ENCODE results near the gene TC2N.
"Not testable (repeated sequence)": the region's sequence is repeated elsewhere in the genome, so short reads cannot be mapped to it uniquely, and the experiment has no call there.

TC2N gene

GRCh38 chr14:91751719-91752118, 115.6 kb downstream of the TC2N start:
- DNase-seq: no peak

DNA sequence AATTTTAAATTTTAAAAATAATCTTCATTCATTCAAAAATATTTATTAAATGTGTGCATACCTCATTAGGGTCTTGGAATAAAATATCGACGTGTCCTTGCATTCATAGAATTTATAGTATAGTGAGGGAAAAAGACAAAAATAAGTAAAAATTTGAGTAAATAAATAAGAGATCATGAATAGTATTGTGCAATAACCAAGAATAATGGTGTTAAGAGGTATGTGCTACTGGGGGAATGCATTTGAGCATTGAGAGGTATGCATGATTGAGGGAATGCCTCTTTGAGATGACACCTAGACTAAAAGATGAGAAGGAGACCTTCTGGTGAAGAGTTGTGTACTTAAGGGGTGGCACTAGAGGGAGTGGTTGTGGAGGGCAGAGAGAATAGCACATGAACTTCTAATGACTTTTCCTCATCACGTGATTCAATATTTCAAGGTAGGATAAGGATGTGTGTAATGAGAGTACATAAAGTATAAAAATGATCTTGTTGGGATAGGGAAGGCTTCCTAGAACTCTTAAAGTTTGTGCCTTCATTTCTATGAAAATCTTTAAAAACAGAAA, 116.6 kb downstream of the TC2N start:
- no peak for DNase-seq

- no peak for DNase-seq
Observed at GRCh38 chr14:91749868-91750267, 117.5 kb downstream of the TC2N start.

DNA sequence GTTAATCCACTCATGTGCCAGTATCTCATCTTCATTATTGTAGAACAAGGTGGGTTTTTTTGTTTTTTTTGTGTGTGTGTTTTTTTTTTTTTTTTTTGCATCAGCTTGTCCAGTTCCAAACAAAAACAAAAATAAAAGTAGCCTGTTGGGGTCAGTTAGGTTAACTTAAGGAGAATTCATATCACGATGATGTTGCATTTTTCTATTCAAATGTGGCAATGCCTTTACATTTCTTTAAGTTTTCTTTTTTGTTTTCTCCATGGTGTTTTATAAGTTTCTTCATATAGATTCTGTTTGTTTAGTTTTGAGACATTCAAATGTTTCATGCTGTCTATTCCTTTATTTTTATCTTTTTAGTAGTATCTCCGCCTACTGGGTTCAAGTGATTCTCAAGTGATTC, 119.3 kb downstream of the TC2N start:
- no peak for DNase-seq

DNA sequence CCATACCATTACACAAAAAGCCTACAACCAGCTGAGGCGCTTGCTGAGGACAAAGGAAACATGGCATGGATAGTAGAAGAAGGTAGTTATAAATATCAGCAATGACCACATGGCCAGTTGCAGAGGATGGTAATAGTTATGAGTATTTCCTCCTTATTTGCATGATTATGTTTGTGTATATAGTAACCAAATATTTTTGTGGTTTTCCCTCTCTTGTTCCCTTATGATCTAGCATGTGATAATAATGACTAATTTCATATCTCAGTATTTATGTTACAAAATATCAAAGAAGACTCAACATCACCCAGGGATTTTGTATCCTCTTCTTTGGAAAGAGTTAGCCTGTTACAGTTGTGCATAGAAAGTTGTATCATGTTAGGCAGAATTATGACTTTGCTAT, 122.0 kb downstream of the TC2N start:
- DNase-seq: no peak

- no peak for DNase-seq
Observed at GRCh38 chr14:91744068-91744480, 123.3 kb downstream of the TC2N start.

DNA sequence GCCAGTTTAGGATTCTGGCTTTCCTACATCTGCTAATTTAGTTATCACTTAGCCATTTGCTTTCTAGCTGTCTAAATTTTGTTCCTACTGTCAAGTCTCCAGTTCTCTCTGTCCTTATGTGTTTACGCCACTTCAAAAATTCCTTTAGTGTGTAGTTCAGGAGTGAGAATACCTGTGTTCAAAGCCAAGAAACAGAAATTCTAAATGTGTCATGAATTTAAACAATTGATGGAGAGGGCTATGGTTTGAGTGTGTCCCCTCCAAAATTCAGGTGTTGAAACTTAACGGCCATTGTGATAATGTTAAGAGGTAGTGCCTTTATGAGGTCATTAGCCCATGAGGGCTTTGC, 124.1 kb downstream of the TC2N start:
- no peak for DNase-seq

DNA sequence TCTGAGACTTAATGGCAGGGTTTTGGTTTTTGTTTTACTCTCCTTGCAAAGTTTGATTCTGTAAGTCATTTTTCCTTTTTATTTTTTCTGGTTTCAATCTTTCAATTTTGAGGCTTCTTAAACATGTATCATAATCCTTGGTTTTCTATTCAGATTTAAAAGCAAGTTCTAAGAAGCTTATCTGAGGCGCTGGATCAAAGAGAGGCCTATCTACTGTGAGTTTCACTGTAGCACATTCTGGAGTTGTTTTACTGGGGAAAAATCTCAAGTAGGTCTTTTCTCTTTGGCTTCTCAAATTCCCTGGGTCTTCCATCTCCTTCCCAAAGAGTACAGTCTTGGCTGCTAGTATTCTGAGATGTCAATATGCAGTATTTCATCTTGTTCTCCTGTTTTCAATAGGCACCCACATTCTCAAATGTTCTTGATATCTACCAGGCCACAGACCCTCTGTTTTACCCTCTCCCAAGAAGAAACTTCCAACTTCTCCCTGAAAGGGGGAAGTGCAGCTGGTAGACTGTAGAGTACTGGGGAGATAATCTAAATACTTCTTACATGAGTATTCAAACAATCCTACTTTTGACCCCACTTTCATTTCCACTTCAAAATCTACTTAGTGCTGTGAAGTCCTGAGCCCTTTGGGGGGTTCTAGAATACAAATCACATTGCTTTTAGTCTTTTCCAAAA, 124.6 kb downstream of the TC2N start:
- DNase-seq: no peak

- DNase-seq: not testable (repeated sequence)
Observed at GRCh38 chr14:91739867-91740266, 127.5 kb downstream of the TC2N start.

- no peak for DNase-seq
Observed at GRCh38 chr14:91737619-91738018, 129.7 kb downstream of the TC2N start.

GRCh38 chr14:91732859-91733477, 134.4 kb downstream of the TC2N start:
- DNase-seq: no peak

DNA sequence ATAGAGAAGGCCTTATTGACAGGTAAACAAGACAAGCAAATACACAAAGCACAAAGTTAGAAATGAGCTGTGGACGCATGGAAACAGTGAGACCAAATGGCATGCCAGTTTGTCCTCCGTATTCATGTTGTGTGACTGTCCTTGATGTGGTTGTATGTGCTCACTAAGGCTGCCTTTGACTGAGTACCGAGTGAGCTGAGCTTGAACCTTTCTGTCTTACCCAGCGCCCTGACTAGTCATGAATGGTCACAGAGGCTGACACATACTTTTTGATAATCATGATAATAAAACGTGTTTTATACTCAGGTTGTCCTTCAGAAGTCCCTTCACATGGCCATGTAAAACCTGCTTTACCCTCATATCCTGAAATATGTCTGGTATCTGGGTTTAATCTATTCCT, 134.9 kb downstream of the TC2N start:
- DNase-seq: no peak

- DNase-seq: no peak
Observed at GRCh38 chr14:91731986-91732385, 135.3 kb downstream of the TC2N start, which contains the start of gene CATSPERB. CATSPERB (minus strand) TSS chr14:91732086; CDS start chr14:91729479, 2,607 bp downstream.

- DNase-seq: no peak
Observed at GRCh38 chr14:91731018-91731417, 136.3 kb downstream of the TC2N start.

DNA sequence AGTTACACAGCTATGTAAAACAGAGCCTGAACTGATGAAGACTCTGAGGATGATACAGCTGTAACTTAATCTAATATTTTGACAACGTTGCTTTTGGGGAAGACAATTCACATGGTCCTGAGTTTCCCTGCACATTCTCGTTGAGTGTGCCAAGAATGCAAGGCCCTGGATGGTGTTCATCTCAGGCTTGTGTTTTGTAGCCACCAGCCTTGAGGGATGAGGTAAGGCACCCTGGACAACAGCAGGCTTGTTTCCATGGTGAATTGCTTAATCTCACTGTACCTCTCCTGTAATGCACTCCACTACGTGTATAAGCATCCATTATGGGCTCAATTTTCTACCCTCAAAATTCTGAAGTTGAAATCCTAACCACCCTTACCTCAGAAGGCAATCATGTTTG, 137.6 kb downstream of the TC2N start:
- no peak for DNase-seq
